Measurements from ENCODE around the gene FAM117A. TPM values are rescaled to one million over a fixed set of nuclear protein-coding genes. Genes with fewer than 3 reads are reported as not detected.
A peak's percentile ranks its signal among the peaks of the same experiment; 100 is the strongest.

Gene FAM117A
- total and polyA plus RNA-seq, 2 donors: 6.2 to 33.1 TPM

DNA sequence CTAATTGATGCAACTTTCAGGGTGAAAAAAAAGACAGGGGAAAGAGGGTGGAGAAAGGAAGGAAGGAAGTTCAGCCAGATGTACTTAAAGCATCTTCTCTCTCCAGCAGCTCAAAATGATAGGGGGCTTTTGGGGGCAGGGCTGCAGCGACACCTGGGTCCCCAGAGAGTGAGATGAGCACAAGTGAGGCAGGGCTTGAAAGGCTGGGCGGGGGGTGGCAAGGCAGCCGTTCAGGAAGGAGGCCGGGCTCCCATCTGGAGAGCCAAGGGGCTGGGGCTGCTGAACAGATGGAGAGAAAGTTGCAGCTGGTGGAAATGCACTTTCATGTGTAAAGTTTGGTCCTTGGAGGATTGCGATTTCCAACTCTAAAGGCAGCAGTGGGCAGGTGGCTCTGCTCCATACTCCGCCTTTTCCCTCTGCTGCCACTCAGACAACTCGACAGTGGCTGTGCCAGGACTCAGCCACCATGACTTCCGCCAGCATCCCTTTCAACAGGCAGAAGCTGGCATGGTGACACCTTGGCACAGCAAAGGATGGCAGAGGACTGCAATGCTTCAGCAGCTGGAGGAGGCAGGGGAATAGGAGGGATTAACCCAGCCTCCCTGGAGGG is 63.9 kb downstream of the FAM117A start:
- no peak overlapping the region for H3K4me3 ChIP-seq (ENCODE audit: low read depth, low read length)
- DNase-seq (ENCODE audit: extremely low spot score): no peak
- WGBS: 72% methylated on average over 8 of the region's 8 CpGs
- peaks cover 4% of the 10 kb centered on the region for H3K36me3 ChIP-seq (ENCODE audit: insufficient read depth)
- H3K27ac ChIP-seq (ENCODE audit: low read depth): no peak overlapping the region
- no peaks in the 10 kb centered on the region for H3K4me1 ChIP-seq (ENCODE audit: insufficient read depth)

DNA sequence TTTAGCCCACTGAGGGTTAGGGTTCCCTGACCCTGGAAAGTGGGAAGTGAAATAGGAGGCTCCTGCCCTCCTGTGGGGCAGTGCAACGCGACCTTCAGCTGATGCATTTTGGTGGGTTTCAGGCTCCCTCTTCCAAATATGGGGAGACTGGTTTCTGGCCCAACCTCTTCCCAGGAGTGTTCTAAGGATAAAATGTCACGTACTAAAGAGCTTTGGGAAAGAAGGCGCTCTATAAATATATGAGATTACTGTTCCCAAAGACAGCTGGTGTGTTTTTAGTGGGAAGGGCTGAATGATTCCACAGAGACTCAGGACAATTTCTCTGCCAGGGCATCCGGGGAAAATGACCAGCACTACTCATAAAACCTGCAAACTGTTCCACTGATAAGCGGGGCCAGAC is 65.9 kb downstream of the FAM117A start:
- no peak for DNase-seq (ENCODE audit: extremely low spot score)
- Histone ChIP-seq H3K27ac (ENCODE audit: low read depth) (no peak overlapping the region), H3K4me1 (ENCODE audit: insufficient read depth) (no peaks in the 10 kb centered on the region), H3K36me3 (ENCODE audit: insufficient read depth) (peaks cover 4% of the 10 kb centered on the region), H3K4me3 (ENCODE audit: low read depth, low read length) (no peak overlapping the region)
- 21% methylated on average over 6 of the region's 6 CpGs for WGBS

- DNase-seq (ENCODE audit: extremely low spot score): no peak
- Histone ChIP-seq H3K36me3 (ENCODE audit: insufficient read depth) (peaks cover 4% of the 10 kb centered on the region), H3K27ac (ENCODE audit: low read depth) (no peak overlapping the region), H3K4me3 (ENCODE audit: low read depth, low read length) (no peak overlapping the region), H3K4me1 (ENCODE audit: insufficient read depth) (no peaks in the 10 kb centered on the region)
- WGBS: 76% methylated on average over 8 of the region's 8 CpGs
These were observed 67.6 kb downstream of the FAM117A start for GRCh38 chr17:49696233-49696761.

GRCh38 chr17:49695698-49696232 is 68.2 kb downstream of the FAM117A start:
- H3K36me3 ChIP-seq (ENCODE audit: insufficient read depth): peaks cover 4% of the 10 kb centered on the region
- H3K27ac ChIP-seq (ENCODE audit: low read depth): no peak overlapping the region
- no peaks in the 10 kb centered on the region for H3K4me1 ChIP-seq (ENCODE audit: insufficient read depth)
- no peak for DNase-seq (ENCODE audit: extremely low spot score)
- 50% methylated on average over 5 of the region's 5 CpGs for WGBS
- H3K4me3 ChIP-seq (ENCODE audit: low read depth, low read length): no peak overlapping the region

DNA sequence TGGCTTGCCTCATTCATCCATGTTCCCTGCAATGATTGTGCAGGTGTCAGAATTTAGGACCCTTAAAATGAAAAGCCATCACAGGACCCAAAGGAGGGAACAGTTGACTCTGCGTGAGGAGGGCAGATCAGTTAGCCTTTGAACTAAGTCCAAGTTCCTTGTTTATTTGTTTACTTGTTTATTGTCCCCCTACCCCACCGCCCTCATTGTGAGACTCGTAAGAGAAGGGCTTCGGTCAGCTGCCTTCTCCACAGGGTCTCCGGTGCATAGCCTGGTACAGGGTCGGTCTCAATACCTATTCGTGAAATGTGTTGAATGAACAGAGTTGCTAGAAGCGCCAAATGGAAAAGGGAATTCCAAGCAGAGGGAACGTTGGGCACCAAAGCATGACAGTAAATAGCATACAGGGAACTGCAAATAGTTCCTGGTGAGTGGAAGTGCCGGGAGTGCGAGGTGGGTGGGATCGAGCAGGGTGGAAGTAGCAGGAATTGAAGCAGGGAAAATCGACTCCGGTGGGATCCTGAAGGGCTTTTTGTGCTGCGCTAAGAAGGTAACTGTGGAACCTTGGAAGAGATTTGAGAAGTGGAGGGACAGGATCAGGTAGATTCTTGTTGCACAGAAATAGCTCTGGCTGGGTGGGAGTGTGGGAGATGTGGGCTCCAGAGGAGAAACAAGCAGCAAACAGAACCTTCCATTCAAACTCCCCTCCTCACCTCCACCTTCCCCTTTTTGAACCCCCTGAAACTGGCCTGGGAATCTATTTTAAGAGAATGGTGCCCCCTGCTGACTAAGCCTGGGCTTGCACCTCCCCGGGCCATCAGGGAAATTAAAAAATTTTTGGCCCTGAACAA is 68.9 kb downstream of the FAM117A start:
- Histone ChIP-seq H3K36me3 (ENCODE audit: insufficient read depth) (peaks cover under 1% of the 10 kb centered on the region), H3K4me1 (ENCODE audit: insufficient read depth) (no peaks in the 10 kb centered on the region), H3K27ac (ENCODE audit: low read depth) (no peak overlapping the region), H3K4me3 (ENCODE audit: low read depth, low read length) (no peak overlapping the region)
- 29% methylated on average over 16 of the region's 16 CpGs for WGBS
- DNase-seq (ENCODE audit: extremely low spot score): no peak

- WGBS: 86% methylated on average over 4 of the region's 4 CpGs
- Histone ChIP-seq H3K36me3 (ENCODE audit: insufficient read depth) (no peaks in the 10 kb centered on the region), H3K4me3 (ENCODE audit: low read depth, low read length) (no peak overlapping the region), H3K27ac (ENCODE audit: low read depth) (no peak overlapping the region), H3K4me1 (ENCODE audit: insufficient read depth) (no peaks in the 10 kb centered on the region)
- DNase-seq (ENCODE audit: extremely low spot score): no peak
These were observed 71.2 kb downstream of the FAM117A start for GRCh38 chr17:49692751-49693150.

DNA sequence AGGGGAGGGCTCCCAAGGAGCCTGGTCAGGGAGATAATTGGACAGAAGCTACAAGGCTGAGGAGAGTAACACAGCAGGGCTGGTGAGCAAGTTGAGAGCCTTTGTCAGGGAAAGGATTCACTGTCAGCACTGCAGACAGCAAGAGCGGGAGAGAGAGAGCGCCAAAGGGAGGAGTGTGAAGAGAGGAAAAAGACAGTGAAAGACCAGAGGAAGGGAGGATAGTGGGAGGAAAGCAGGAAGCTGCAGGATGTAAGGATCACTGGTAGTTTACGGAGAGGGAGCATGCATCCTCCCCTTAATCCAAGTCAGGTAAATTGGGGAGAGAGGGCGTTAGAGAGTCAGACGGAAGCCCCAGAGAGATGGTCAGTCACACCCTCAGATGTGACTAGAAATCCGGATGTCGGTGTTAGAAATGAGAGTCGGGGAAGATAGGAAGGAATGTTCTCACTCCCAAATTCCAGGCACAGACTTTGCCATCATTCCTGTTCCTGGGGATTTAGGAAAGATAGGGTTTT is 72.2 kb downstream of the FAM117A start:
- no peaks in the 10 kb centered on the region for H3K36me3 ChIP-seq (ENCODE audit: insufficient read depth)
- H3K4me1 ChIP-seq (ENCODE audit: insufficient read depth): no peaks in the 10 kb centered on the region
- 23% methylated on average over 8 of the region's 8 CpGs for WGBS
- no peak overlapping the region for H3K4me3 ChIP-seq (ENCODE audit: low read depth, low read length)
- peak overlapping the region; percentile 80 for H3K27ac ChIP-seq (ENCODE audit: low read depth)
- no peak for DNase-seq (ENCODE audit: extremely low spot score)

DNA sequence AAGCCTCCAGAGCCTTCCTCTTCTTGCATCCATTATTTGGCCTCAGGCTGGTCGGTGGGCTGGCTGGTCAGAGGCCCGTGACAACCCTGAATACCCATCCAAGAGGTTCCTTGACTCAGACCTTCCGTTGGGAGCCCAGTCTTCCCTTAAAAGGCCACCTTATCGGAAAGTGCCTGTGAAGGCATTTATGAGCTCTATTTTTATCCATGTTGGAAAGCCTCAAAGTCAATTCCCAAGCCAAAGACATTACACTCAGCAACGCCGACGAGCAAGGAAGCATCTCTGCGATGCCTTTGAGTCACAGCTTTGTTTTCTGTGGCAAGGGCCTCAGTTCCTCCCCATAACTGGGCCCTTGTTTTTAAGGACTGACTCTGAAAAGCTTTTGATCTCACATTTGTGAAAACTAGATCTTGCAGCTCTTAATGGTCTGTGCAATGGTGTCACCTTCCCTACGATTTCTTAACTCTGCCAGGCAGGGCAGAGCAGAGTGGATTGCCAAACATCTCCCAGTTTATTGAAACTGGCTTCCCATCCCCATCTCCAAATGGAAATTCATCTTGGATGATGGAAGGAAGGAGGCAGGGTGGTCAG is 72.8 kb downstream of the FAM117A start:
- Histone ChIP-seq H3K4me1 (ENCODE audit: insufficient read depth) (no peaks in the 10 kb centered on the region), H3K4me3 (ENCODE audit: low read depth, low read length) (no peak overlapping the region), H3K27ac (ENCODE audit: low read depth) (peak overlapping the region; percentile 80), H3K36me3 (ENCODE audit: insufficient read depth) (no peaks in the 10 kb centered on the region)
- WGBS: 19% methylated on average over 9 of the region's 9 CpGs
- DNase-seq (ENCODE audit: extremely low spot score): peak; percentile 51

GRCh38 chr17:49690256-49690655 is 73.7 kb downstream of the FAM117A start:
- DNase-seq (ENCODE audit: extremely low spot score): no peak
- H3K36me3 ChIP-seq (ENCODE audit: insufficient read depth): no peaks in the 10 kb centered on the region
- H3K4me3 ChIP-seq (ENCODE audit: low read depth, low read length): no peak overlapping the region
- whole genome bisulfite sequencing: 47% methylated on average over 2 of the region's 2 CpGs
- no peaks in the 10 kb centered on the region for H3K4me1 ChIP-seq (ENCODE audit: insufficient read depth)
- no peak overlapping the region for H3K27ac ChIP-seq (ENCODE audit: low read depth)

- DNase-seq (ENCODE audit: extremely low spot score): no peak
- H3K36me3 ChIP-seq (ENCODE audit: insufficient read depth): no peaks in the 10 kb centered on the region
- no peak overlapping the region for H3K27ac ChIP-seq (ENCODE audit: low read depth)
- H3K4me3 ChIP-seq (ENCODE audit: low read depth, low read length): no peak overlapping the region
- 68% methylated on average over 4 of the region's 4 CpGs for WGBS
- no peaks in the 10 kb centered on the region for H3K4me1 ChIP-seq (ENCODE audit: insufficient read depth)
These were observed 75.1 kb downstream of the FAM117A start for GRCh38 chr17:49688848-49689247.

DNA sequence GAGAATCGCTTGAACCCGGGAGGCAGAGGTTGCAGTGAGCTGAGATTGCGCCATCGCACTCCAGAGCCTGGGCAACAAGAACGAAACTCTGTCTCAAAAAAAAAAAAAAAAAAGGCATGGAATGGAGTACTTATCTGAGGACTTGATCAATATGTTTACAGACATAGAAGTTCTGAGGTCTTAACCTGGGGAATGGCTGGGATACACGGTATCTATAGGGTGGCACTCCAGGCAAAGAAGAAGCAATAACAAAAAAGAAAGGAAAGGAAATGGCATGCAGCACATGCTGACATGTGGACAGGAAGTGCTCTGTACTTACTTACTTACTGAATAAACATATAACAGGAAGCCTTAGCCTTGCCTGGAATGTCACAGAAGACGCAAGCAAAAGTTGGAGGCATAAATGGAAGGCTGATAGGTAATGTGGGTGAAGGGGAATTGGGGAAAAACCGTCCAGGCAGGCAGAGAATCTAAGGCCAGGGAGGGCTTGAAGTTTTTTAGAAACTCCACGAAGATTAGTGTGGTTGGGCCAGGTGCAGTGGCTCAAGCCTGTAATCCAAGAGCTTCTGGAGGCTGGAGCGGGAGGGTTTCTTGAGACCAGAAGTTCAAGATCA is 75.9 kb downstream of the FAM117A start:
- DNase-seq (ENCODE audit: extremely low spot score): no peak
- Histone ChIP-seq H3K36me3 (ENCODE audit: insufficient read depth) (no peaks in the 10 kb centered on the region), H3K27ac (ENCODE audit: low read depth) (peak overlapping the region; percentile 63), H3K4me1 (ENCODE audit: insufficient read depth) (no peaks in the 10 kb centered on the region), H3K4me3 (ENCODE audit: low read depth, low read length) (no peak overlapping the region)
- WGBS: 58% methylated on average over 10 of the region's 10 CpGs

DNA sequence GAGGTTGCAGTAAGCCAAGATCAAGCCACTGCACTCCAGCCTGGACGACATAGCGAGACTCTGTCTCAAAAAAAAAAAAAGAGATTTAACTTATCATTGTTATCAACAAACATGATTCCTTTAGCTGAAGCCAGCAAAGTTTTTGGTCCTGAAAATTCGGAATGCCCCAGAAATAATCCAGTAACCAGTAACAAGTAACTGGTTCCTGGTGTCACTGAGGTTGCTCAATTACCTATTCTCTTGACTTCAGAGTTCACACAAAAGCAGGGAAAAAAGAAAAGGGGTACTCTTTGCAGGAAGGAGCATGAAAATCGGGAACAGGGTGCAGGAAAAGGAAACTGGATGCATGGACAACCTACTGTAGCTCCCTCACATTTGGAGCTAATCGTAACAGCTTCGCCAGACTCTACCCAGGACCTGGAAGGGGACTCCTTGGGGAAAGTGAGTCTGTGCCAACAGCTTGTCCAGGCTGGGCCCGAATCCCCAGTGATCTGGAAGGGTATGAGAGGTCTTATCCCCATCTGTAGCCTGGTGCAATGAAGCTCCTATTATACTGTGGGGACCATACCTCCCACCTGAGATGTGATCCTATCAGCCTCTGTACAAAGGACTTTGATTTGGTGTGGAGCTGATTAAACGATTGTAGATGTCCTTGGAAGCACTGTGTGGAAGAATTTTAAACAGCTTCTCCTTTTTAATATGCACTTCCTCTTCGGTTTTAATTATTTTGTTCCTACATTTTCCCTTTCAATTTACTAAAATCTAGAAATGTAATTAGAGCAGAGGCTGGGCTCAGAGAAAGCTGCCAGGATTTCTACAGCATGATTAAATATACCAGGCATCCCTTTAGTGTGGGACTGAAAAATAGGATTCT is 82.6 kb downstream of the FAM117A start:
- 57% methylated on average over 9 of the region's 9 CpGs for WGBS
- H3K27ac ChIP-seq (ENCODE audit: low read depth): no peak overlapping the region
- H3K4me3 ChIP-seq (ENCODE audit: low read depth, low read length): no peak overlapping the region
- no peaks in the 10 kb centered on the region for H3K36me3 ChIP-seq (ENCODE audit: insufficient read depth)
- no peaks in the 10 kb centered on the region for H3K4me1 ChIP-seq (ENCODE audit: insufficient read depth)
- no peak for DNase-seq (ENCODE audit: extremely low spot score)
